ENCODE results near the gene DOCK9. TPM values are rescaled to one million over a fixed set of nuclear protein-coding genes. Genes with fewer than 3 reads are reported as not detected.

DOCK9 gene
- total and polyA plus RNA-seq, 2 experiments from 2014 or later: 8.5 to 57.7 TPM

- Histone ChIP-seq H4K20me1 (replicated peaks; ENCODE audit: insufficient read depth) (no peaks in the 10 kb centered on the region), H3F3A (replicated peaks; ENCODE audit: low read depth) (no peaks in the 10 kb centered on the region), H3K4me1 (ENCODE audit: insufficient read depth) (no peaks in the 10 kb centered on the region), H3K4me3 (no peak overlapping the region), H2AFZ (no peak overlapping the region), H3K27ac (ENCODE audit: low read depth) (no peak overlapping the region), H3K4me2 (no peak overlapping the region), H3K27me3 (ENCODE audit: insufficient read depth) (no peaks in the 10 kb centered on the region), H3K79me2 (replicated peaks; ENCODE audit: insufficient read depth) (no peaks in the 10 kb centered on the region), H3K9me2 (ENCODE audit: insufficient read depth) (peaks cover 6% of the 10 kb centered on the region; the same call in 1 of the 2 replicates), H3K36me3 (ENCODE audit: insufficient read depth) (no peaks in the 10 kb centered on the region)
- Mint-ChIP-seq H3K4me1 (peaks cover 4% of the 10 kb centered on the region; the same call in 1 of the 3 replicates), H3K36me3 (ENCODE audit: low read depth) (no peaks in the 10 kb centered on the region), H3K4me3 (no peak overlapping the region), H3K27ac (no peak overlapping the region), H3K27me3 (ENCODE audit: insufficient read depth, low read depth, poor library complexity) (peaks cover 4% of the 10 kb centered on the region), H3K9me3 (no peaks in the 10 kb centered on the region)
- DNase-seq (ENCODE audit: low spot score) (peak; percentile 47), ATAC-seq (peak; percentile 76)
- TF ChIP-seq POLR2AphosphoS5 (IDR thresholded peaks at IDR 0.05; ENCODE audit: low read depth): no peak
- TF ChIP-seq CTCF (conservative IDR thresholded peaks at IDR 0.05; ENCODE audit: low read depth in 2 of 2): peak; percentile 45 to 56
- TF ChIP-seq EZH2phosphoT487 (IDR thresholded peaks at IDR 0.05; ENCODE audit: unreplicated experiment): no peak
Observed at GRCh38 chr13:98772794-98773452, 204.9 kb downstream of the DOCK9 start.

GRCh38 chr13:98771838-98772611 lies 205.8 kb downstream of the DOCK9 start:
- no peak overlapping the region for H3K27ac Mint-ChIP-seq
- no peak overlapping the region for H3K4me3 Mint-ChIP-seq
- Histone ChIP-seq H3K27ac (ENCODE audit: low read depth) (no peak overlapping the region), H2AFZ (no peak overlapping the region; the same call in 1 of the 2 replicates), H3K27me3 (ENCODE audit: insufficient read depth) (no peaks in the 10 kb centered on the region), H3K36me3 (ENCODE audit: insufficient read depth) (no peaks in the 10 kb centered on the region), H3K4me1 (ENCODE audit: insufficient read depth) (no peaks in the 10 kb centered on the region), H3F3A (replicated peaks; ENCODE audit: low read depth) (no peaks in the 10 kb centered on the region), H3K4me2 (no peak overlapping the region), H3K79me2 (replicated peaks; ENCODE audit: insufficient read depth) (no peaks in the 10 kb centered on the region), H3K4me3 (no peak overlapping the region), H4K20me1 (replicated peaks; ENCODE audit: insufficient read depth) (no peaks in the 10 kb centered on the region), H3K9me2 (ENCODE audit: insufficient read depth) (peaks cover 6% of the 10 kb centered on the region; the same call in 1 of the 2 replicates)
- no peak for ATAC-seq
- H3K4me1 Mint-ChIP-seq: no peaks in the 10 kb centered on the region
- H3K27me3 Mint-ChIP-seq (ENCODE audit: insufficient read depth, low read depth, poor library complexity): peaks cover 4% of the 10 kb centered on the region
- H3K9me3 Mint-ChIP-seq: no peaks in the 10 kb centered on the region
- no peaks in the 10 kb centered on the region for H3K36me3 Mint-ChIP-seq (ENCODE audit: low read depth)
- DNase-seq (ENCODE audit: low spot score): no peak
- no peak for TF ChIP-seq ZNF462 (CRISPR knock-in tag; IDR thresholded peaks at IDR 0.05)
- TF ChIP-seq JUNB (IDR thresholded peaks at IDR 0.05; ENCODE audit: unreplicated experiment): no peak
- TF ChIP-seq CREB1 (CRISPR knock-in tag; IDR thresholded peaks at IDR 0.05; ENCODE audit: low read depth): no peak
- no peak for TF ChIP-seq ETS1 (IDR thresholded peaks at IDR 0.05)
- no peak for TF ChIP-seq POLR2AphosphoS5 (IDR thresholded peaks at IDR 0.05; ENCODE audit: low read depth)
- no peak for TF ChIP-seq STAT1 (IDR thresholded peaks at IDR 0.05; ENCODE audit: unreplicated experiment)
- no peak for TF ChIP-seq NANOG (IDR thresholded peaks at IDR 0.05; ENCODE audit: borderline replicate concordance)
- no peak for TF ChIP-seq ZNF114 (CRISPR knock-in tag; IDR thresholded peaks at IDR 0.05)
